Neutrophil (primary cell): Measurements from ENCODE around the gene SLC12A4.

Source experiments
- H3K27ac ChIP-seq: fragments of 200-600 bp; sonication (generic); 2 replicates; pipeline ENCODE4 v1.5.1; 2016; ENCODE audit warnings: mild to moderate bottlenecking, moderate library complexity
- H3K27me3 ChIP-seq: fragments of 200-600 bp; sonication (generic); 2 replicates; pipeline ENCODE4 v1.6.0; 2016; ENCODE audit warnings: mild to moderate bottlenecking
- H3K36me3 ChIP-seq: fragments of 200-600 bp; sonication (generic); 2 replicates; pipeline ENCODE4 v1.5.1; 2017
- H3K4me1 ChIP-seq, 2 experiments: fragments of 200-600 bp in 1 of 2; sonication (generic) in 1 of 2; 1 replicate in 1 of 2; 2 replicates in 1 of 2; pipeline versions ENCODE4 v1.5.1 to v1.6.1; 2013 to 2016; ENCODE audit warnings: low read depth in 1 of 2, low read length in 1 of 2, mild to moderate bottlenecking in 1 of 2, moderate library complexity in 1 of 2; ENCODE audit not compliant: control insufficient read depth in 1 of 2, insufficient read depth in 1 of 2
- H3K4me3 ChIP-seq, 2 experiments: fragments of 200-600 bp in 1 of 2; sonication (generic) in 1 of 2; 1 replicate in 1 of 2; 2 replicates in 1 of 2; pipeline ENCODE4 v1.5.1; 2013 to 2016; ENCODE audit warnings: low read depth in 1 of 2, low read length in 1 of 2, mild to moderate bottlenecking in 1 of 2, moderate library complexity in 1 of 2
- H3K9me3 ChIP-seq: fragments of 200-600 bp; sonication (generic); 2 replicates; pipeline ENCODE4 v1.5.1; 2016
- TF ChIP-seq, protein P1 (sequence below): fragments of 200-600 bp; sonication (generic); IDR thresholded peaks from 2 replicates; pipeline ENCODE4 v1.5.1; 2016; ENCODE audit warnings: antibody characterized with exemption

The SLC12A4 gene

DNA sequence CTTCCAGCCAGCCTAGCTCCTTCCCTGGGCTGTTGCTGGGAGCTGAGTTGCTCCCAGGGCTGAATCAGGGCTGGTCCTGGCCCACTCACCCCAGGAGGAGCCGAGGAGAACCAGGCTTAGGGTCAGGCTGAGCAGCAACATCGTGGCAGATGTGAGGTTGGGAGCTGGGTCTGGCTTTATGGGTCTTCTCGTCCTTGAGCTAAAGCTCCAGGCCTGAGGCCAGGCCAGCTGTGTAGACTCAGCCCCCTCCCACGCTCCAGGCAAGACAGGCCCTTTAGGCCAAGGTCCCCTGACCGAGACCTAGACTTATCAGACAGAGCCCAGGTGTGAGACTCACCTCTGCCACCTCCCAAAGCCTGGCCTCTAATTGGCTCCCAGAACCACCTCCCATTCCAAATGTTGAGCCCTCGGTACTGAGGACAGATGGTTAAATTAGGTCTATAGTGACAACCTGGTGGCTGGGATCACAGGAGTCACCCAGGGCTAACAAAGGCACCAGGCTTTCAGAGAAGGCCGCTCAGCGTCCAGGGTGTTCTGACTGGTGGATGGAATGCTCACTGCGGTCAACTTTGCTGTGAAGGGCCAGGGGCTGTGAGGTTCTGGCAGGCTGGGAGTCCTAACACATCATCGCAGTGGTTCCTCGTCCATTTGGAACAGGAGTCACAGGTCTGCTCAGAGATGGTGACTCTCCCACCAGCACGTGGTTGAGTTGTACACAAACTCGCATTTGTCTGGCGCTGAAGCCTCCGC, 36.5 kb downstream of the SLC12A4 start, which contains the start of gene CTRL:
CTRL (minus strand) TSS at position 151 of the 750 bp plus-strand sequence; CDS start at position 141, 10 bp downstream.
- Histone ChIP-seq H3K9me3 (no peaks in the 10 kb centered on the region), H3K4me1 (peaks cover 10 to 16% of the 10 kb centered on the region in 2 experiments), H3K27ac (peak within 1 kb of the TSS; percentile 18), H3K27me3 (no peaks in the 10 kb centered on the region), H3K4me3 (no peak within 1 kb of the TSS), H3K36me3 (peaks cover 82% of the 10 kb centered on the region)
- TF ChIP-seq, protein P1, sequence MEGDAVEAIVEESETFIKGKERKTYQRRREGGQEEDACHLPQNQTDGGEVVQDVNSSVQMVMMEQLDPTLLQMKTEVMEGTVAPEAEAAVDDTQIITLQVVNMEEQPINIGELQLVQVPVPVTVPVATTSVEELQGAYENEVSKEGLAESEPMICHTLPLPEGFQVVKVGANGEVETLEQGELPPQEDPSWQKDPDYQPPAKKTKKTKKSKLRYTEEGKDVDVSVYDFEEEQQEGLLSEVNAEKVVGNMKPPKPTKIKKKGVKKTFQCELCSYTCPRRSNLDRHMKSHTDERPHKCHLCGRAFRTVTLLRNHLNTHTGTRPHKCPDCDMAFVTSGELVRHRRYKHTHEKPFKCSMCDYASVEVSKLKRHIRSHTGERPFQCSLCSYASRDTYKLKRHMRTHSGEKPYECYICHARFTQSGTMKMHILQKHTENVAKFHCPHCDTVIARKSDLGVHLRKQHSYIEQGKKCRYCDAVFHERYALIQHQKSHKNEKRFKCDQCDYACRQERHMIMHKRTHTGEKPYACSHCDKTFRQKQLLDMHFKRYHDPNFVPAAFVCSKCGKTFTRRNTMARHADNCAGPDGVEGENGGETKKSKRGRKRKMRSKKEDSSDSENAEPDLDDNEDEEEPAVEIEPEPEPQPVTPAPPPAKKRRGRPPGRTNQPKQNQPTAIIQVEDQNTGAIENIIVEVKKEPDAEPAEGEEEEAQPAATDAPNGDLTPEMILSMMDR: no peak

DNA sequence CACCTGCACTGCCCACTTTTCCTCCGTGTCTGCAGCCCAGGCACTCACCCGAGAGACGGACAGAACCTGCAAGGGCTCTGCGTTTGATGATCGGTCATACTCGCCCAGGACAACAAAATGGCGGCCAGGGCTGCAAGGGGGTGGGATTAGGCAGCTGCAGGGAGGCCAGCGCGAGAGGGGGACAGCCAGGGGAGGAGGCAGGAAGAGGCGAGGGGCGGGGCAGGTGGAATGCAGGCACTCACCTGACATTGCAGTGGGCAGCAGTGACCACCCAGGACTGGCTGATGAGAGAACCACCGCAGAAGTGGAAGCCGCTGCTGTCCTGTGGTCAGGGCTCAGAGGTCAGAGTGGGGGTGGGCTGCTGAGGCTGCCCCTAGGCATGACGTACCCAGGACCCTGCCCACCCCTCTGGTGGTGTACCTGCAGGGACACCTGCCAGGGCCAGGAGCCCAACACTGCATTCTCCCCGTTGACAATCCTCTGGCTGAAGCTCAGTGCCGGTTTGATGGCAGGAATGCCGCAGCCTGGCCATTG, 37.7 kb downstream of the SLC12A4 start:
- TF ChIP-seq, protein P1: no peak
- Histone ChIP-seq H3K4me3 (no peak overlapping the region), H3K27me3 (no peaks in the 10 kb centered on the region), H3K9me3 (no peaks in the 10 kb centered on the region), H3K4me1 (peaks cover 9 to 10% of the 10 kb centered on the region in 2 experiments), H3K36me3 (peaks cover 85% of the 10 kb centered on the region), H3K27ac (no peak overlapping the region)

DNA sequence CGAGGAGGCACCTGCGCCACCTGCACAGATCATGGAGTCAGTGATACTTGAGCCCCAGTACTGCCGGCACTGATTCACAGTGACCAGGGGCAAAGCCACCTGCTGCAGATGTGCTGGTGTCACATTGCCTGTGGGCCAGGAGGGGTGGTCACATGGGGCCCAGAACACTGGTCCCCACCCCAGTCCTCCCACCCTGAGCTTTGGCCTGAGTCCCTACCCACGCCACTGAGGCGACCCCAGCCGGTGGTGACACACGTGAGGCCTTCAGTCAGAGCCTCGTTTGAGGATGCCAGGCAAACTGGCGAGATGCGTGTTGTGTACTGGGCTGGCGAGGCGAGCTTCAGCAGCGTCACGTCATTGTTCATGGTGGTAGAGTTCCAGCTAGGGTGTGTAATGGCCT, 38.2 kb downstream of the SLC12A4 start:
- Histone ChIP-seq H3K4me1 (peaks cover 5% of the 10 kb centered on the region in 2 experiments), H3K27me3 (no peaks in the 10 kb centered on the region), H3K36me3 (peaks cover 87% of the 10 kb centered on the region), H3K4me3 (no peak overlapping the region), H3K9me3 (no peaks in the 10 kb centered on the region), H3K27ac (no peak overlapping the region)
- TF ChIP-seq, protein P1: no peak

DNA sequence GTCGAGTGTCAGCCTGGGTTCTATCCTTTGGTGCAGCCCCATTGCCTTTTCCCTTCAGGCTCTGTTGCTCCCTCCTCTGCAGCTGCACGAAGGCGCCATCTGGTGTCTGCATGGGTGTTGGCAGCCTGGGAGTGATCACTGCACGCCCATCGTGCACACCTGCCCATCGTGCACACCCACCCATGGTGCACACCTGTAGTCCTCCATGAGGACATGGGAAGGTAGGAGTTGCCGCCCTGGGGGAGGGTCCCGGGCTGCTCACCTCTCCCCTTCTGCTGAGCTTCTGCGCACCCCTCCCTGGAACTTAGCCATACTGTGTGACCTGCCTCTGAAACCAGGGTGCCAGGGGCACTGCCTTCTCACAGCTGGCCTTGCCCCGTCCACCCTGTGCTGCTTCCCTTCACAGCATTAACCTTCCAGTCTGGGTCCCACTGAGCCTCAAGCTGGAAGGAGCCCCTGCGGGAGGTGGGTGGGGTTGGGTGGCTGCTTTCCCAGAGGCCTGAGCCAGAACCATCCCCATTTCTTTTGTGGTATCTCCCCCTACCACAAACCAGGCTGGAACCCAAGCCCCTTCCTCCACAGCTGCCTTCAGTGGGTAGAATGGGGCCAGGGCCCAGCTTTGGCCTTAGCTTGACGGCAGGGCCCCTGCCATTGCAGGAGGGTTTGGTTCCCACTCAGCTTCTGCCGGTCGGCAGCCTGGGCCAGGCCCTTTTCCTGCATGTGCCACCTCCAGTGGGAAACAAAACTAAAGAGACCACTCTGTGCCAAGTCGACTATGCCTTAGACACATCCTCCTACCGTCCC, 39.7 kb downstream of the SLC12A4 start:
- peak overlapping the region; percentile 5 for H3K27ac ChIP-seq
- peaks cover 81% of the 10 kb centered on the region for H3K36me3 ChIP-seq
- no peaks in the 10 kb centered on the region for H3K9me3 ChIP-seq
- no peaks in the 10 kb centered on the region for H3K27me3 ChIP-seq
- H3K4me1 ChIP-seq: no peaks in the 10 kb centered on the region
- TF ChIP-seq, protein P1: peak; percentile 73
- H3K4me3 ChIP-seq: no peak overlapping the region

DNA sequence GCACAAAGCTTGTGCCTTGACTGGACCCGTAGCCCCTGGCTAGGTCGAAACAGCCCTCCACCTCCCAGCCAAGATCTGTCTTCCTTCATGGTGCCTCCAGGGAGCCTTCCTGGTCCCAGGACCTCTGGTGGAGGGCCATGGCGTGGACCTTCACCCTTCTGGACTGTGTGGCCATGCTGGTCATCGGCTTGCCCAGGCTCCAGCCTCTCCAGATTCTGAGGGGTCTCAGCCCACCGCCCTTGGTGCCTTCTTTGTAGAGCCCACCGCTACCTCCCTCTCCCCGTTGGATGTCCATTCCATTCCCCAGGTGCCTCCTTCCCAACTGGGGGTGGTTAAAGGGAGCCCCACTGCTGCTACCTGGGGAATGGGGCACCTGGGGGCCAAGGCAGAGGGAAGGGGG, 40.3 kb downstream of the SLC12A4 start:
- Histone ChIP-seq H3K27me3 (no peaks in the 10 kb centered on the region), H3K9me3 (no peaks in the 10 kb centered on the region), H3K36me3 (peaks cover 80% of the 10 kb centered on the region), H3K4me1 (no peaks in the 10 kb centered on the region), H3K27ac (no peak overlapping the region), H3K4me3 (no peak overlapping the region)
- TF ChIP-seq, protein P1: no peak
